GM21367 (cell line): ENCODE results near the gene TLX2.

Experiments
- ATAC-seq: cut with Tn5 transposase; IDR thresholded peaks from one replicate; pipeline ENCODE4 v1.9.1; 2021; ENCODE audit not compliant: unreplicated experiment

Gene TLX2

GRCh38 chr2:74531666-74532065 lies 17.4 kb downstream of the TLX2 start:
- no peak for ATAC-seq

- no peak for ATAC-seq
Observed at GRCh38 chr2:74532222-74532621, 18.0 kb downstream of the TLX2 start.

GRCh38 chr2:74533464-74533863 lies 19.2 kb downstream of the TLX2 start:
- no peak for ATAC-seq

- no peak for ATAC-seq
Observed at GRCh38 chr2:74534411-74534810, 20.2 kb downstream of the TLX2 start.

- no peak for ATAC-seq
Observed at GRCh38 chr2:74535440-74535965, 21.3 kb downstream of the TLX2 start.

GRCh38 chr2:74536166-74536950 lies 22.1 kb downstream of the TLX2 start:
- ATAC-seq = no peak

- no peak for ATAC-seq
Observed at GRCh38 chr2:74537140-74537539, 22.9 kb downstream of the TLX2 start.

GRCh38 chr2:74538881-74539339 lies 24.7 kb downstream of the TLX2 start:
- ATAC-seq = no peak

- no peak for ATAC-seq
Observed at GRCh38 chr2:74540291-74540690, 26.0 kb downstream of the TLX2 start.

- no peak for ATAC-seq
Observed at GRCh38 chr2:74542978-74543377, 28.7 kb downstream of the TLX2 start.

GRCh38 chr2:74544634-74545033 lies 30.4 kb downstream of the TLX2 start:
- ATAC-seq = no peak

- no peak for ATAC-seq
Observed at GRCh38 chr2:74546004-74546403, 31.8 kb downstream of the TLX2 start.

GRCh38 chr2:74548285-74548899 lies 34.1 kb downstream of the TLX2 start:
- no peak for ATAC-seq

GRCh38 chr2:74548900-74549826 lies 34.9 kb downstream of the TLX2 start:
- ATAC-seq = peak; percentile 33

GRCh38 chr2:74550231-74550630 lies 36.0 kb downstream of the TLX2 start:
- ATAC-seq = no peak

GRCh38 chr2:74551530-74551929 lies 37.3 kb downstream of the TLX2 start:
- no peak for ATAC-seq

- ATAC-seq = no peak
Observed at GRCh38 chr2:74551942-74552913, 38.0 kb downstream of the TLX2 start.

GRCh38 chr2:74552914-74553811 lies 38.9 kb downstream of the TLX2 start:
- ATAC-seq = no peak
